GM12801 (cell line): ENCODE measurements around the gene DOHH.

ENCODE experiments used
- CTCF ChIP-seq: IDR thresholded peaks from one replicate; pipeline ENCODE4 v1.5.1; 2011; ENCODE audit warnings: control low read depth; ENCODE audit not compliant: insufficient read length; ENCODE audit errors: extremely low read depth

Gene DOHH

GRCh38 chr19:3480383-3481091 is 19.9 kb downstream of the DOHH start, which contains the start of gene SMIM24:
Gene SMIM24 (minus strand): TSS chr19:3480525. CDS start chr19:3480463, 62 bp downstream.
- no peak for TF ChIP-seq CTCF

- no peak for TF ChIP-seq CTCF
These were observed 20.6 kb downstream of the DOHH start for GRCh38 chr19:3479834-3480215.

- no peak for TF ChIP-seq CTCF
These were observed 21.2 kb downstream of the DOHH start for GRCh38 chr19:3479177-3479833.

GRCh38 chr19:3478409-3479176 is 21.9 kb downstream of the DOHH start:
- no peak for TF ChIP-seq CTCF

- no peak for TF ChIP-seq CTCF
These were observed 22.5 kb downstream of the DOHH start for GRCh38 chr19:3477951-3478350.

- TF ChIP-seq CTCF, result no peak
These were observed 23.0 kb downstream of the DOHH start for GRCh38 chr19:3477506-3477905.

- no peak for TF ChIP-seq CTCF
These were observed 23.6 kb downstream of the DOHH start for GRCh38 chr19:3476830-3477229.
